NCI-H2227 (cell line): ENCODE measurements around the gene TGFBR1.
"Not testable (repeated sequence)": the region's sequence is repeated elsewhere in the genome, so short reads cannot be mapped to it uniquely, and the experiment has no call there.

Experiments
- DNase-seq: peaks from one replicate; lab custom pipeline; 2025; ENCODE audit not compliant: unreplicated experiment; lab: John Stamatoyannopoulos, UW

The TGFBR1 gene

DNA sequence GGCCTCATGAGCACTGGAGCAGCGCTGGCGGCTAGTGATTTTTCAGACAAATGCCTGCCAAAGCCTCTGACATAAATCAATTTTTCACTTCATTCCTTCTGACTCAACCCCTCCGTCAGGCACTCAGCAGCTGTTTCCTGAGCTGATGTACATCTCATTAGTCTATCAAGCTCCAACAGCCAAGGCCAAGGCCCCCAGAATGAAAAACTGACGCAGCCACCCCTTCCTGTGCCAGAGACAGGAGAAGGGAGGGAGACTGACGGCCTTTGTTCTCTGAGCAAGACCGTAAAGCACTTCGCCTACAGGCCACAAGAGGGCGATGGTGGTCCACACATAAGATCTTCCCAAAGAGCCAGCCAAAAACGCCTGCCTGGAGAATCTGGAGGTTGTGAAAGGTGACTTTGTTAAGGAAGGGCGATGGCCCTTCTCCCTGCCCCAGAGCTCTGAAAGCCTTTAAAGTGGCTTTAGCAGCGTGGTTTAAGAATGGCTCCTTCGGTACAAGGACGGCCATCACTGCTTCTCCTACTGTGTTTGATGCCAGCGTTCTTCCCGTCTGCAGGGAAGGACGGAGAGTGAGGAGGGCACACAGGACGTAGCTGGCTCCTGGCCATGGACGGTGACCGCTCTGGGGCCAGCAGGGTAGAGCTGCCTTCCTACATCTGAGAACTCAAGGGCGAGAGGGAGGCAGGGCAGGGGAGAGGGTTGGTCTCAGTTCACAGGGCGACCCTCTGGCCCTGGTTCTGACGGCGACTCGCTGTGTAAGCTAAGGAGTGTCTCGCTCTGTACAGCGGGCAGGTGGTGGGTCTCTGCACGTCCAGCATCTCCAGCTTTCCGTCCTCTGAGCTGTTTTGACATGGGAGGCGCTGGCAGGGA lies 79.8 kb downstream of the TGFBR1 start:
- DNase-seq: peak; percentile 87

DNA sequence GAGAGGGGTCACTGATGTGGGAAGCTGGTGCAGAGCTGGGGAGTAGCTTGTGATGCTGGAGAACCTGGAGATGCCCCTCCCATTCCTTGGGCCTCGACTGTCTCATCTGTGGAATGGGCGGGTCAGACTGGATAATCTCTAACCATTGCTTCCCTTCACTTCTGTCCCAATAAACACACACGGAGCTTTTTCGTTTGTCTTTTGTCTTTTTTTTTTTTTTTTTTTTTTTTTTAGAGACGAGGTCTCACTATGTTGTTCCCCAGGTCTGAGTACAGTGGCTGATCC lies 80.4 kb downstream of the TGFBR1 start:
- DNase-seq: no peak

DNA sequence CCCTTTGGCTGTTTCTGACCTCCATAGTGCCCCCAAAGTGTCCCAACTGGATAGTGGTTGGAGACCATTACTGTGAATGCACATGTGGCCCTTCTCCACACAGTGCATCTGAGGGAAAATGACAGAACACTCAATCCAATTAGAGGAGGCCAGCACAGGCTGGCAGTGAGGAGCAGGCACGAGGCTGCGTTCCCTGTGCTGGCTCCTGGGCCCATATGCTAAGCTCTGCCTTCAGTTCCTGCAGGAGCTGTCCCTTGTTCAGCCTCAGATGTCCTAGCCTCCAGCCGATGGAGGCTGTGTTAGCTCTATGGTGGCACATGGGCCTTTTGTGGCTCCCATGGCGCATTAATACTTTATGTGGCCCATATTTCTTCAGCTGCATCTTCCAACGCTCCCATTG lies 81.0 kb downstream of the TGFBR1 start:
- no peak for DNase-seq

DNA sequence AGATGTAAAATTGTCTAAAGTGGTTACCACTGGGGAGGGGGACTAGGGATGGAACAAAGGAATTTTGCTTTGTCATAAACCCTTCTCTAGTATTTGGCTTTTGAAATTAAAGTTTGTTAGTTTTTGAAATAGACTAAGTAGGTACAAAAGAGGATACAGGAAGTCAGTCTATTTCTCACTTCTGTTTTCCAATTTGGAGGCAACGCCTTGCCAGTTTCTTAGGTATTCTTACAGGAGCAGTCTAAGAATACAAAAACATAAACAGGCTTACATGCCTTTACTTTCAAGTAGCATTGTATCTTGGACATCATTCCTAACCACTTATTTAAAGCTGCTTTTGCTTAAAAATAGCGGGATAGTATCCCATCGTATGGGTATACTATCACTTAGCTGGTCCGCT lies 82.4 kb downstream of the TGFBR1 start:
- DNase-seq: no peak

DNA sequence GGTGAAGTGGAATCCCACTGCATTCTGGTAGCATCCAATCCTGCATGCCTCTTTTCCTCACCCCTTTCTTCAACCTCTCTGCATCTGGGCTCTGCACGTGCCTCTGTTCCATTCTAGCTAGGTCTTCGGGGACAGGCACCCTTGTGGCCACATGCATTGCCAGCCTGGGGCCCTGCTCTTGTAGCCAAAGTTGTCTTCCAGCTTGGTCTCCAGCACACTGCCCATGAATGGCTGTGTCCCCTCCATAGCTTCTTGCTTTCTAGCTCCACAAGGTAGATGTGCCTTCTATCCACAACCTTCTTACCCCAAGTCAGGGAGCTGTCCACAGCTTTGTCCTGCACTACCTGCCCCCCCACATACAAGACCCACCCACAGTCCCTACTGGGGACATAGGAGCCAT lies 84.3 kb downstream of the TGFBR1 start:
- DNase-seq: no peak

DNA sequence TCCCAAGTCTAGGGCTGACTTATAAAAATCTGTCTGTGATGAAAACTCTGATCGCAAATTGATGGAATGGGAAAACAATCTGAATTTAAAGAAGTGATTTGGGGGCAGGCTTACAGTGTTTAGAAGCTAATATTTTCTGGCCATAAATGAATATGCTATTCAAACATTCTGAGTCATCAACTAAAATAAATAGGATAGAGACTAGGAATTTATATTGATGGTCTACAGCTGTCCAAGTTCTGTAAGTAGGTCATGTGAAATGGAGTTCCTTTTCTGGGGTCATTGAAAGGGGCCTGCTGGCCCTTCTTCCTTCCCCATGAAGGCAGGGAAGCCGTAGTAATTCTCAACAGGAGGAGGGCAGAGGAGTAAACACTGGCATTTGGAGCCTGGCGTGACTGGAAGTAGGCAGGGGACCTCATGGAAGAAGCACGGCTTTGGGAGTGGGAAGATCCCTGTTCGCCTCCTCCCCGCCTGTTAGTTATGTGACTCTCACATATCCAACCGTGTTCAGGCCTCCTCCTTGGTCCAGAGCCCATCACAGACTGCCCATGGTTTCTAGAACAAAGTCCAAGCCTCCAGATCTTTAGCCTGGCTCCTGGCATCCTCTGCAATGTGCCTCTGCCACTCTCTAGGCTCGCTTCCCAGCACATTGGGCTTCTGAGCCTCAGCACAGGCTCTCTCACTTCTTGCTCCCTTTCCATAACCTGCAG lies 85.1 kb downstream of the TGFBR1 start:
- no peak for DNase-seq

DNA sequence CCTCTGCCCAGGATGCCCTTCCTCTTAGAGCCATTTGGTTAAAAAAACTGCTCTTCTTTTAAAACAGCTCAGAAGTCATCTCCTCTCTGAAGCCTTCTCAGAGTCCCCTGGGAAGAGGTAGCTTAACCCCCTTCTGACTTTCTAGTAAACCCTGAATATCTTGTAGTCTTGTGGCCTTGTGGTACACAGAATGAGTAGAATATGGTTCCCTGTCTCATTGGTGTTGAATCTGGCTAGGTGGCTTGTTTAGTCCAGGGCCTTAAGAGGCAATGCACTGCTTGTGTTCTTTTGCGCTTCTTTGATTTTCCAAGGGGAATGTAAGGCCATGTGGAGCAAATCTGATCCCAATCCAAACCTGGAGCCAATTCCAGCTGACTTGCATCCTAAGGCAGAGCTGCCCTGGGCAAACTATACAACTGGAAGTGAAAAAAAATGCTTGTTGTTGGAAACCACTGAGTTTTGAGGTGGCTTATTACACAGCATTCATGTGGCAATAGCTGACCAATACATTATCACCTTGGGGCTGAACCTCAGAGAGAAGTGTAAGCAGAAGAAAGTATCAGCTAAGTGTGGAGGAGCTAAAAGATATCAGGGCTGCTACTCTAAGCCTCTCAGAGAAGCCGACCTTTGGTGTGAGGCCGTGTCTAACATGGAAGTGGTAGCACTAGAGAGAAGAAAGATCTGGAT lies 85.8 kb downstream of the TGFBR1 start:
- no peak for DNase-seq

DNA sequence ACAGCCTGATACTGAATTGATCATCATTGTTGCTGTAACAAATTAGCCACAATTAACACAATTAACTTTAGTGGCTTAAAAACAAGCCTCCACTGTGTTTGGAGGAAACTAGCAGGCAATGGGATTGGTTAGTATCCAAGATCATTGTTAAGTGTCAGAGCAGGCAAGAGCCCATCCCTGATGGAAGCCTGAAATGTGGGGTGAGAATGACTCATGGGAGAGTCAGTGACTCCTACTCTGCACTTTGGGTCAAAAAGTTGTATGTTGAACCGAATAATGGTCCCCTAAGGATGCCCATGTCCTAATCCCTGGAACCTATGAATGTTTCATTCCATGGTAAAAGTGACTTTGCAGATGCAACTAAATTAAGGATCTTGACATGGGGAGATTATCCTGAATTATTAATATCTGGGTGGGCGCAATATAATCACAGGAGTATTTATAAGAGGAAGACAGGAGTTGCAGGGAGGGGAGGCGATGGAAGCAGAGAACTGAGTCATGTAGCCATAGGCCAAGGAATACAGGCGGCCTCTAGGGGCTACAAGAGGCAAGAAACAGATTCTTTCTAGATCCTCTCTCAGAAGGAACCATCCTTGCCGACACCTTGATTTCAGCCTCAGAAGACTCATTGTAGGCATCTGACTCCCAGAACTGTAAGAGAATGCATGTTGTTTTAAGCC lies 88.0 kb downstream of the TGFBR1 start:
- DNase-seq: no peak

DNA sequence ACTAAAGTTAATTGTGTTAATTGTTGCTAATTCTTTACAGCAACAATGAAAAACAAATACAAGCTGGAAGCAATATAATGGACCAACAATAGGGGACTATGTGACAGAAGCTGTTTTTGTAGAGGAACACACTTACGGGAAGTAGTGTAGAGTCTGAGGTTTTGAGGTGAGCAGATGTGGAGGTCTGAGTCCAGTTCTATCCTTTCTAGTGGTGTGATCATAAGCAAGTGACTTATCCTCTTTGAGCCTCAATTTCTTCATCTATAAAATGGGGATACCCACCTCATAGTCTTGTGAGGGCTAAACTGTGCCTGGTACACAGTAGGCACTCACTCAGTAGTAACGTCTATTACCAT lies 88.5 kb downstream of the TGFBR1 start:
- DNase-seq: no peak

DNA sequence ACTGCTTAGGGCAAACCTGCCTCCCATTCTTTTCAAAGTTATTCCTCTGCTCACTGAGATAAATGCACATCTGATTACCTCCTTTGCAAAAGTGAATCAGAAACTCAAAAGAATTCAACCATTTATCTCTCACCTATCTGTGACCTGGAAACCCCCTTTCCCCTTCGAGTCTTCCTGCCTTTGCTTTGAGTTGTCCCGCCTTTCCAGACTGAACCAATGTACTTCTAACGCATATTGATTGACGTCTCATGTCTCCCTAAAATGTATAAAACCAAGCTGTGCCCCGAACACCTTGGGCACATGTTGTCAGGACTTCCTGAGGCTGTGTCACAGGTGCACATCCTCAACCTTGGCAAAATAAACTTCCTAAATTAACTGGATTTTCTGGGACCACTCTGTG lies 91.6 kb downstream of the TGFBR1 start:
- not testable (repeated sequence) for DNase-seq

DNA sequence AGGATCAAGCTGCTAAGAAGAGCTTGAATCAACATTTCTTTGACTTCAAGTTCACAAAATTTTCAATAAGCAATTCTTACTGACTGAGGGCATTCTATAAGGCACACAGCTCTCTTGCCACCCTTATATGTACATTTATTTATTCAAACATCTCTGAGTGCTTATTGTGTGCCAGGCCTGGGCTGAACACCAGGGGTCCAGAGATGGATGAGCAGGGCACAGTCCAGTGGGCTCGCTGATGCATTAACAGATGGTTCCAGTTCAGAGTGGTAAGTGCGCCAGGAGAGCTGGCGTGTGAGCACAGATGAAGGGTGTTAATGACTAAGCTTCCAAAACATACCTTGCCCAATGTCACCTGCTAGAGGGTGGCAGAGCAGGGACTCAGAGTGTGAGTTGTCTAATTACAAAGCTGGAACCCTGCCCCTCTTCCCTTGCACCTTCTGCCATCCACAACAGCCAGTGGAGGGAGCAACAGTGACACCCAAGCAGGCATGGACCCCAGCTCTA lies 92.3 kb downstream of the TGFBR1 start:
- no peak for DNase-seq

DNA sequence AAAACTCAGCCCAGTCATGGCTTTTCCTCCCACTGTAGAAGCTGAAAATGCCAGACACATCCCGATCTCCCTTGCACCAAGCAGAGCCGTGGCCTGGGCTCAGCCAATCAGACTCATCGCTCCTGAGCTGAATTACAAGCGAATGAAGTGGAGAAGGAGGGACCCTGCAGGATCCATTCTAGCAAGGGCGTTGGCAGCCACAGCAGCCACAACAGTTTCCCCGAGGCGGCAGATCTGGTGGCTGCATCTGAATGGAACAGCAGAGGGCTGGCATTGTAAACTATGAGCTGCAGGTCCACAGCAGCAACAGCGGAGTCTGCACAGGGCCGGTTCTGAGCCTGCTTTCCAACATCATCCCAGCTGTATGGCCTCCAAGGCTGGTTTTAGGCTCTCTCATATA lies 93.1 kb downstream of the TGFBR1 start:
- DNase-seq: peak; percentile 44

DNA sequence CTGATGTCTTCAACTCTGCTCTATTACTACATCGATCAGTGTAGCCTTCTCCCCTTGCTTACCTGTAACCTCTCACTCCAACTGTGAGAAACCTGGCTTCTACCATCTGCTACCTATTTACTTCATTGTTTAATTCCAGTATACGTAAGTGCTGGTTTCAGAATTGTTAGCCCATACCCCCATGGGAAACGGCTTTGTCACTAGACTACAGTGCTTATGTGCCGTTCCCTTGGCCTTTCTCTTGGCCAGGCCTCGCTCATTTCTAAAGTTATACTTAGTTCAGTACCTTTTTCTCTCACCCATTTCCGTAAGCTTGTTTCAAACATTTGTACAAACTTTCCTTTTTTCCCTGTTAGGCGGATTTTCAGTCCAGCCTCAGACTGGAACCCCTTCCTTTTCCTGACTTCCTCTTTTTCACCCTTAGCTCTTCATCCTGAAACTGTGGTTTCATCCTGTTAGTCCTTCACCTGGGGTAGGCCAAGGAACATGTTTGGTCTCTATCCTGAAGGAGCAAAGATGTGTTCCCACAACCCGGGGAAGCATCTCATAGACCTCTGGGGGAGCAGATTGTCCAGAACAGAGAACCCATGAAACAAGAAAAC lies 95.1 kb downstream of the TGFBR1 start:
- no peak for DNase-seq

DNA sequence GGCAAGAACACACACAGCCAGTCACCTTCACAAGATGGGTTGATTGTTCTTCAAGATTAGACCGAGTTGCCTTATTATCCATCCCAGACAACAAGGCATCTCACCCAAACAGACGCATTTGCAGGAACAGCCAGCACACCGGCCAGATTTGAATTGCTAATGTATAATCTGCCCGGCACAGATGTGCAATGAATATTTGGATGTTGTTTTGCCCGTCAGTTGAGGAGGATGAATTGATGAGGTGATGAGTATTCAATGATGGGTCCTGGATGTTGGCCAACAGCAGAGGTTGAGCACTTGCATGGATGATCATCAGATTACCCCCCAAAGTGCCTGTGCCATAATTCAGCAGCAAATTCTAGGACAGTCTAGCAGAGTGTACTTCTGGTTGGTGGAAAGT lies 96.7 kb downstream of the TGFBR1 start:
- no peak for DNase-seq
